Right lobe of liver (tissue), 6 donors: ENCODE measurements around the gene ZNF680. TPM values are rescaled to one million over a fixed set of nuclear protein-coding genes. Genes with fewer than 3 reads are reported as not detected.

ENCODE experiments used
- ATAC-seq, 4 donors: fragments of 200-7000 bp; cut with Tn5 transposase; one replicate each; pipeline ENCODE4 v1.9.1; 2020; ENCODE audit warnings: mild to moderate bottlenecking in 4 of 4, moderate library complexity in 4 of 4
- DNase-seq, 3 donors: peaks; one replicate each; pipeline ENCODE4 v3.0.0-alpha.2; 2020
- H3K27ac ChIP-seq, 3 donors: fragments of 200-600 bp; one replicate each; pipeline ENCODE4 v1.8.0; 2022
- H3K27me3 ChIP-seq, 2 donors: fragments of 200-600 bp; one replicate each; pipeline ENCODE4 v1.8.0; 2022
- H3K36me3 ChIP-seq, 4 donors: fragments of 200-600 bp; sonication (generic) in 1 of 4; one replicate each; pipeline versions ENCODE4 v1.5.1 to v1.8.0; 2017 to 2022; ENCODE audit warnings: control low read depth in 1 of 4
- H3K4me1 ChIP-seq, 4 donors: fragments of 200-600 bp; sonication (generic) in 1 of 4; one replicate each; pipeline versions ENCODE4 v1.5.1 to v1.8.0; 2017 to 2022; ENCODE audit warnings: control low read depth in 1 of 4
- H3K4me3 ChIP-seq, 3 donors: fragments of 200-600 bp; one replicate each; pipeline ENCODE4 v1.8.0; 2022
- H3K9me3 ChIP-seq, 4 donors: fragments of 200-600 bp; sonication (generic) in 1 of 4; one replicate each; pipeline versions ENCODE4 v1.5.1 to v1.8.0; 2017 to 2022; ENCODE audit warnings: control low read depth in 1 of 4
- CTCF ChIP-seq, 4 donors: fragments of 200-600 bp in 3 of 4; fragments of 450-650 bp in 1 of 4; IDR thresholded peaks; one replicate each; pipeline versions ENCODE4 v1.5.1 to v1.8.0; 2016 to 2022; ENCODE audit warnings: antibody characterized with exemption in 4 of 4, mild to moderate bottlenecking in 2 of 4
- POLR2A ChIP-seq: fragments of 450-650 bp; IDR thresholded peaks from one replicate; pipeline ENCODE4 v1.6.1; 2017; ENCODE audit warnings: antibody characterized with exemption, mild to moderate bottlenecking
- WGBS: methylation state at CpG from one replicate; pipeline ENCODE4 v1.1.6; 2018; ENCODE audit warnings: low coverage, low lambda C conversion rate; ENCODE audit not compliant: insufficient coverage; ENCODE audit errors: missing lambda C conversion rate; 5-methylcytosine and 5-hydroxymethylcytosine counted together
- intact Hi-C, 2 donors: fragments of 100-400 bp; cut with DNase I; formaldehyde crosslinking; loops; one replicate each; pipeline versions ENCODE4 v1.11.2 to v1.14.1; 2022
- total RNA-seq, 6 experiments: library from RNA; depleted of rRNA in 2 of 6; stranded (reverse); fragments of >200 nt in 2 of 6; fragmentation: NEBNext Ultra II Directional in 3 of 6; extraction: Animal tissue kit (Norgen Biotek cat#: 25700) in 3 of 6; gene quantifications; one replicate each; pipeline versions ENCODE4 v1.1.0 to v1.2.4, GENCODE V29; 2016 to 2023
- donor health status: DM: no; HTN: yes; CAD: no.
- donor health status: DM: no; HTN: no; CAD: no.
- donor health status: DM: no; HTN: no; CAD: no.
- donor health status: DM: no; HTN: yes; CAD: no.
- donor health status: DM: no; HTN: yes; CAD: no.

Gene ZNF680
- total RNA-seq, 6 experiments from 2014 or later, result 5.5 to 16.2 (median 12.9) TPM

- no peaks in the 10 kb centered on the region for H3K27me3 ChIP-seq
- H3K9me3 ChIP-seq, result peaks cover 0 to 12% (median 3%) of the 10 kb centered on the region in 4 donors
- DNase-seq (no peak), ATAC-seq (no peak)
- H3K4me3 ChIP-seq, result no peak overlapping the region
- intact Hi-C loops, result no loop called here
- no peak for TF ChIP-seq POLR2A
- TF ChIP-seq CTCF (IDR thresholded peaks at IDR 0.05), result no peak
- no peaks in the 10 kb centered on the region for H3K4me1 ChIP-seq
- peaks cover 0 to 5% (median 1%) of the 10 kb centered on the region in 4 donors for H3K36me3 ChIP-seq
- WGBS, result 100% methylated on average over 3 of the region's 3 CpGs
- no peak overlapping the region for H3K27ac ChIP-seq
These were observed 29.1 kb downstream of the ZNF680 start for GRCh38 chr7:64533756-64534155.

- peaks cover 0 to 21% (median 14%) of the 10 kb centered on the region in 4 donors for H3K9me3 ChIP-seq
- intact Hi-C loops, result no loop called here
- H3K36me3 ChIP-seq, result peaks cover 0 to 32% (median 6%) of the 10 kb centered on the region in 4 donors
- no peaks in the 10 kb centered on the region for H3K4me1 ChIP-seq
- 67% methylated on average over 2 of the region's 3 CpGs for WGBS
- DNase-seq, result no peak
- ATAC-seq, result no peak
- no peak overlapping the region for H3K4me3 ChIP-seq
- H3K27me3 ChIP-seq, result no peaks in the 10 kb centered on the region
- TF ChIP-seq POLR2A, result no peak
- TF ChIP-seq CTCF (IDR thresholded peaks at IDR 0.05), result no peak
- H3K27ac ChIP-seq, result no peak overlapping the region
These were observed 34.1 kb downstream of the ZNF680 start for GRCh38 chr7:64528770-64529169.

- no peaks in the 10 kb centered on the region for H3K4me1 ChIP-seq
- H3K4me3 ChIP-seq, result no peak overlapping the region
- TF ChIP-seq CTCF (IDR thresholded peaks at IDR 0.05) (no peak), POLR2A (no peak)
These were observed 41.4 kb downstream of the ZNF680 start for GRCh38 chr7:64521409-64521984.

GRCh38 chr7:64516451-64516850 lies 46.4 kb downstream of the ZNF680 start:
- ATAC-seq (no peak), DNase-seq (no peak)
- H3K4me1 ChIP-seq, result no peaks in the 10 kb centered on the region
- intact Hi-C loops, result no loop called here
- H3K36me3 ChIP-seq, result peaks cover 0 to 10% (median 0%) of the 10 kb centered on the region in 4 donors
- peaks cover 0 to 44% (median 21%) of the 10 kb centered on the region in 4 donors for H3K9me3 ChIP-seq
- H3K27me3 ChIP-seq, result no peaks in the 10 kb centered on the region
- no peak overlapping the region for H3K4me3 ChIP-seq
- no peak overlapping the region for H3K27ac ChIP-seq
- WGBS, result 65% methylated on average over 2 of the region's 2 CpGs
- no peak for TF ChIP-seq CTCF (IDR thresholded peaks at IDR 0.05)
- TF ChIP-seq POLR2A, result no peak

More at GRCh38 chr7:64521409-64521984, 41.4 kb downstream of the ZNF680 start:
- ATAC-seq (no peak), DNase-seq (no peak)
- WGBS, result 89% methylated on average over 2 of the region's 2 CpGs
- Histone ChIP-seq H3K27me3 (no peaks in the 10 kb centered on the region), H3K9me3 (peaks cover 0 to 55% (median 30%) of the 10 kb centered on the region in 4 donors), H3K36me3 (peaks cover 0 to 34% (median 3%) of the 10 kb centered on the region in 4 donors), H3K27ac (no peak overlapping the region)
- intact Hi-C loops, result no loop called here
